Liver (tissue), 3 donors: Measurements from ENCODE around the gene CCDC182.

Source experiments
- CTCF ChIP-seq: fragments of 150-350 bp; IDR thresholded peaks from 2 replicates; pipeline ENCODE4 v1.5.1; 2017; ENCODE audit warnings: improper control_type of control experiment, low read depth, low read length; ENCODE audit not compliant: missing input control
- EGR1 ChIP-seq, 2 donors: IDR thresholded peaks; 2 replicates each; pipeline ENCODE4 v1.6.1; 2016 to 2018; ENCODE audit warnings: antibody characterized with exemption in 2 of 2, low read depth in 2 of 2
- YY1 ChIP-seq: IDR thresholded peaks from 2 replicates; pipeline ENCODE4 v1.6.1; 2016; ENCODE audit warnings: antibody characterized with exemption, mild to moderate bottlenecking
- donor health status: healthy.
- donor health status: healthy.

GRCh38 chr17:57723427-57724025, 21.6 kb downstream of the CCDC182 start:
- TF ChIP-seq CTCF (no peak), EGR1 (IDR thresholded peaks at IDR 0.05; ENCODE audit: low read depth in 2 of 2) (no peak), YY1 (no peak)
